Stimulated activated naive CD8-positive, alpha-beta T cell treated with anti-CD3 and anti-CD28 coated beads, Interleukin-15, amount 100 ng/mL, for 72 hours (primary cell): ENCODE measurements around the gene ANKAR.
"Not testable (repeated sequence)": the region's sequence is repeated elsewhere in the genome, so short reads cannot be mapped to it uniquely, and the experiment has no call there.

Experiments
- ATAC-seq: fragments of 150-1000 bp; cut with Tn5 transposase; 2 replicates; pipeline ENCODE4 v1.10.0; 2021; ENCODE audit warnings: mild to moderate bottlenecking, moderate library complexity
- DNase-seq, 2 donors: peaks; one replicate each; pipeline ENCODE4 v3.0.0; 2021 to 2022
- H3K27ac Mint-ChIP-seq, 2 donors: one replicate each; pipeline ENCODE4 v1.8.0; 2022; ENCODE audit warnings: mild to moderate bottlenecking in 2 of 2, mixed read lengths in 2 of 2, moderate library complexity in 2 of 2
- H3K27me3 Mint-ChIP-seq: one replicate; pipeline ENCODE4 v1.8.0; 2022; ENCODE audit warnings: mixed read lengths
- H3K4me1 Mint-ChIP-seq: one replicate; pipeline ENCODE4 v1.8.0; 2022; ENCODE audit warnings: mild to moderate bottlenecking, mixed read lengths
- H3K4me3 Mint-ChIP-seq, 2 donors: one replicate each; pipeline ENCODE4 v1.8.0; 2022; ENCODE audit warnings: mild to moderate bottlenecking in 2 of 2, mixed read lengths in 2 of 2, moderate library complexity in 1 of 2
- H3K9me3 Mint-ChIP-seq, 2 donors: one replicate each; pipeline ENCODE4 v1.8.0; 2022; ENCODE audit warnings: mixed read lengths in 2 of 2

ANKAR gene

GRCh38 chr2:189648846-189649509 is 25.5 kb upstream of the ANKAR start:
- peaks cover under 1% of the 10 kb centered on the region for H3K4me1 Mint-ChIP-seq
- H3K27me3 Mint-ChIP-seq: no peaks in the 10 kb centered on the region
- no peak for ATAC-seq
- peaks cover 18 to 25% of the 10 kb centered on the region in 2 donors for H3K9me3 Mint-ChIP-seq
- no peak overlapping the region for H3K27ac Mint-ChIP-seq
- H3K4me3 Mint-ChIP-seq: no peak overlapping the region
- no peak for DNase-seq

GRCh38 chr2:189651284-189651683 is 23.2 kb upstream of the ANKAR start:
- ATAC-seq (no peak), DNase-seq (no peak)
- H3K4me1 Mint-ChIP-seq: peaks cover 7% of the 10 kb centered on the region
- peaks cover 18 to 30% of the 10 kb centered on the region in 2 donors for H3K9me3 Mint-ChIP-seq
- H3K4me3 Mint-ChIP-seq: no peak overlapping the region
- no peaks in the 10 kb centered on the region for H3K27me3 Mint-ChIP-seq
- no peak overlapping the region for H3K27ac Mint-ChIP-seq

- peaks cover 18 to 30% of the 10 kb centered on the region in 2 donors for H3K9me3 Mint-ChIP-seq
- H3K27me3 Mint-ChIP-seq, DNase-seq, H3K27ac Mint-ChIP-seq, H3K4me3 Mint-ChIP-seq: not testable (repeated sequence)
- H3K4me1 Mint-ChIP-seq: peaks cover 25% of the 10 kb centered on the region
- peak; percentile 41 for ATAC-seq
Observed at GRCh38 chr2:189653464-189653863, 21.0 kb upstream of the ANKAR start.

GRCh38 chr2:189654641-189655040 is 19.8 kb upstream of the ANKAR start:
- no peak overlapping the region for H3K27ac Mint-ChIP-seq
- H3K27me3 Mint-ChIP-seq: no peaks in the 10 kb centered on the region
- H3K4me3 Mint-ChIP-seq: no peak overlapping the region
- H3K4me1 Mint-ChIP-seq: peaks cover 33% of the 10 kb centered on the region
- DNase-seq (no peak), ATAC-seq (no peak)
- H3K9me3 Mint-ChIP-seq: peaks cover 18 to 30% of the 10 kb centered on the region in 2 donors

GRCh38 chr2:189657867-189658266 is 16.6 kb upstream of the ANKAR start:
- DNase-seq (peak; percentile 45 to 67), ATAC-seq (peak; percentile 71)
- peaks cover 39% of the 10 kb centered on the region for H3K4me1 Mint-ChIP-seq
- peaks cover 2 to 10% of the 10 kb centered on the region in 2 donors for H3K9me3 Mint-ChIP-seq
- H3K27ac Mint-ChIP-seq: peak overlapping the region in 1 of 2 donors; percentile 94
- no peaks in the 10 kb centered on the region for H3K27me3 Mint-ChIP-seq
- H3K4me3 Mint-ChIP-seq: peak overlapping the region; percentile 68 to 79

- H3K4me3 Mint-ChIP-seq: peak overlapping the region; percentile 68 to 79
- H3K27me3 Mint-ChIP-seq: no peaks in the 10 kb centered on the region
- peaks cover 43% of the 10 kb centered on the region for H3K4me1 Mint-ChIP-seq
- H3K9me3 Mint-ChIP-seq: peaks cover 0 to 6% of the 10 kb centered on the region in 2 donors
- peak overlapping the region; percentile 91 to 94 for H3K27ac Mint-ChIP-seq
- DNase-seq (no peak), ATAC-seq (peak; percentile 18)
Observed at GRCh38 chr2:189658306-189659212, 15.9 kb upstream of the ANKAR start.

- no peak overlapping the region for H3K4me3 Mint-ChIP-seq
- H3K27ac Mint-ChIP-seq: peak overlapping the region in 1 of 2 donors; percentile 90
- no peaks in the 10 kb centered on the region for H3K9me3 Mint-ChIP-seq
- DNase-seq (no peak), ATAC-seq (no peak)
- peaks cover 45% of the 10 kb centered on the region for H3K4me1 Mint-ChIP-seq
- no peaks in the 10 kb centered on the region for H3K27me3 Mint-ChIP-seq
Observed at GRCh38 chr2:189659734-189660133, 14.7 kb upstream of the ANKAR start.

- ATAC-seq: no peak
- Mint-ChIP-seq H3K9me3 (no peaks in the 10 kb centered on the region), H3K4me1 (peaks cover 45% of the 10 kb centered on the region), H3K27me3 (no peaks in the 10 kb centered on the region), H3K4me3 (no peak overlapping the region), H3K27ac (no peak overlapping the region)
- DNase-seq: no peak
Observed at GRCh38 chr2:189660803-189661147, 13.7 kb upstream of the ANKAR start.

- no peak within 1 kb of the TSS for H3K27ac Mint-ChIP-seq
- no peaks in the 10 kb centered on the region for H3K9me3 Mint-ChIP-seq
- H3K4me1 Mint-ChIP-seq: peaks cover 45% of the 10 kb centered on the region
- H3K27me3 Mint-ChIP-seq: no peaks in the 10 kb centered on the region
- H3K4me3 Mint-ChIP-seq: no peak within 1 kb of the TSS
- ATAC-seq (peak; percentile 90), DNase-seq (peak; percentile 98 to 99)
Observed at GRCh38 chr2:189661148-189661956, 13.1 kb upstream of the ANKAR start, which contains the start of gene ASNSD1. ASNSD1 (plus strand) TSS chr2:189661459; CDS start chr2:189666133, 4,674 bp downstream.

GRCh38 chr2:189661957-189662321 is 12.5 kb upstream of the ANKAR start:
- Mint-ChIP-seq H3K4me1 (peaks cover 45% of the 10 kb centered on the region), H3K27ac (no peak overlapping the region), H3K27me3 (no peaks in the 10 kb centered on the region), H3K4me3 (no peak overlapping the region), H3K9me3 (no peaks in the 10 kb centered on the region)
- no peak for ATAC-seq
- peak in 1 of 2 donors; percentile 10 for DNase-seq

GRCh38 chr2:189662669-189663226 is 11.7 kb upstream of the ANKAR start:
- no peak for ATAC-seq
- Mint-ChIP-seq H3K27ac (no peak overlapping the region), H3K9me3 (no peaks in the 10 kb centered on the region), H3K4me1 (peaks cover 39% of the 10 kb centered on the region), H3K27me3 (no peaks in the 10 kb centered on the region), H3K4me3 (no peak overlapping the region)
- DNase-seq: no peak

- not testable (repeated sequence) for DNase-seq, ATAC-seq, H3K9me3 Mint-ChIP-seq, H3K27me3 Mint-ChIP-seq
- peak overlapping the region; percentile 42 to 68 for H3K4me3 Mint-ChIP-seq
- peaks cover 34% of the 10 kb centered on the region for H3K4me1 Mint-ChIP-seq
- peak overlapping the region; percentile 9 to 67 for H3K27ac Mint-ChIP-seq
Observed at GRCh38 chr2:189663319-189663718, 11.2 kb upstream of the ANKAR start.

- no peak overlapping the region for H3K27ac Mint-ChIP-seq
- H3K4me3 Mint-ChIP-seq: no peak overlapping the region
- H3K9me3 Mint-ChIP-seq: no peaks in the 10 kb centered on the region
- ATAC-seq: no peak
- peaks cover 14% of the 10 kb centered on the region for H3K4me1 Mint-ChIP-seq
- H3K27me3 Mint-ChIP-seq: no peaks in the 10 kb centered on the region
- no peak for DNase-seq
Observed at GRCh38 chr2:189669913-189670312, 4.6 kb upstream of the ANKAR start.

- DNase-seq: no peak
- H3K4me3 Mint-ChIP-seq: peak overlapping the region; percentile 93
Observed at GRCh38 chr2:189673661-189674373, 653 bp upstream of the ANKAR start.

More at GRCh38 chr2:189673661-189674373, 653 bp upstream of the ANKAR start:
- Mint-ChIP-seq H3K27me3 (no peaks in the 10 kb centered on the region), H3K4me1 (peaks cover 15% of the 10 kb centered on the region), H3K27ac (peak overlapping the region; percentile 3 to 98), H3K9me3 (peaks cover 14 to 16% of the 10 kb centered on the region in 2 donors)
- ATAC-seq: peak; percentile 63
